GM12873 (cell line): ENCODE results near the gene RERG.

ENCODE experiments used
- TF ChIP-seq, protein P1 (sequence below): IDR thresholded peaks from 2 replicates; pipeline ENCODE4 v1.5.1; 2012; ENCODE audit warnings: low read depth, mild to moderate bottlenecking, moderate library complexity, low read length, control low read depth; ENCODE audit not compliant: insufficient read depth; ENCODE audit errors: missing control alignments

The RERG gene, protein sequence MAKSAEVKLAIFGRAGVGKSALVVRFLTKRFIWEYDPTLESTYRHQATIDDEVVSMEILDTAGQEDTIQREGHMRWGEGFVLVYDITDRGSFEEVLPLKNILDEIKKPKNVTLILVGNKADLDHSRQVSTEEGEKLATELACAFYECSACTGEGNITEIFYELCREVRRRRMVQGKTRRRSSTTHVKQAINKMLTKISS

GRCh38 chr12:15220915-15221885, at the start of gene RERG:
Gene RERG (minus strand): TSS chr12:15221417. CDS start chr12:15217489, 3,928 bp downstream.
- TF ChIP-seq, protein P1, sequence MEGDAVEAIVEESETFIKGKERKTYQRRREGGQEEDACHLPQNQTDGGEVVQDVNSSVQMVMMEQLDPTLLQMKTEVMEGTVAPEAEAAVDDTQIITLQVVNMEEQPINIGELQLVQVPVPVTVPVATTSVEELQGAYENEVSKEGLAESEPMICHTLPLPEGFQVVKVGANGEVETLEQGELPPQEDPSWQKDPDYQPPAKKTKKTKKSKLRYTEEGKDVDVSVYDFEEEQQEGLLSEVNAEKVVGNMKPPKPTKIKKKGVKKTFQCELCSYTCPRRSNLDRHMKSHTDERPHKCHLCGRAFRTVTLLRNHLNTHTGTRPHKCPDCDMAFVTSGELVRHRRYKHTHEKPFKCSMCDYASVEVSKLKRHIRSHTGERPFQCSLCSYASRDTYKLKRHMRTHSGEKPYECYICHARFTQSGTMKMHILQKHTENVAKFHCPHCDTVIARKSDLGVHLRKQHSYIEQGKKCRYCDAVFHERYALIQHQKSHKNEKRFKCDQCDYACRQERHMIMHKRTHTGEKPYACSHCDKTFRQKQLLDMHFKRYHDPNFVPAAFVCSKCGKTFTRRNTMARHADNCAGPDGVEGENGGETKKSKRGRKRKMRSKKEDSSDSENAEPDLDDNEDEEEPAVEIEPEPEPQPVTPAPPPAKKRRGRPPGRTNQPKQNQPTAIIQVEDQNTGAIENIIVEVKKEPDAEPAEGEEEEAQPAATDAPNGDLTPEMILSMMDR = peak; percentile 99

- TF ChIP-seq, protein P1 = no peak
Observed at GRCh38 chr12:15270591-15270990, 49.4 kb upstream of the RERG start.

GRCh38 chr12:15268927-15269552, 47.8 kb upstream of the RERG start:
- TF ChIP-seq, protein P1 = peak; percentile 85

DNA sequence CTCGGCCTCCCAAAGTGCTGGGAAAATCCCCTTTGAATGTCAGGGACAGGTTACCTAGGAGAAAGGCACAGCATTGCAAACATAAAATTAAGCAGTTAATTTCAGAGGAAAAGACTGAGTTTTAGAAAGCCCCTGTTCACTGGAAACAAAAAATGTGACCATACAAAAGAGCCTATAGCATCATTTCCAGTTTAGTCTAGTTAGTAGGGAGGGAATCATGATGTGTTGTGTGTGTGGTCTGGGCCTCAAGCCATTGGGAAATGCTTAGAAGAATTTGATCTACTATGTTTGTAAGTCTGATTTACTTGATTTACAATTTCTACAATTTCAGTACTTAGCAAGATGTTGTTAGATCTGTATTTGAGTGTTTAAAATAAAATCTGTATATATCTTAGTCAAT, 47.1 kb upstream of the RERG start:
- TF ChIP-seq, protein P1 = no peak

DNA sequence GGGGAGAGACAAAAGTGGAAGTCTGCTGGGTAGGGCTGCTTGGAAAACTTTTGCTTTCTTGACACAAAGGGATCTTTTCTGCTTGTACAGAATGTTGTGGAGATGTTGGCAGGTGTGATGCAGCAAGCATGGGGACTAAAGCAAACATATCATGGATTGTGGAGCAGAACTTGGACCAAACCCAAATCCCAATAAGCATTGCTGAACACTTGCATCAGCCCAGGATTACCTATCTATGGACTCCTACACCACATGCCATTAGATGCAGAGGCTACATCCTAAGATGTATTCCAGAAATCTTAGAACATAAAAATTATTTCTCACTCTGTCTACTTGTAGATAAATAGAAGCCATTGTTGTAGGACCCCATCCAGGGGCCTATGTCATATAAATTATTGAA, 44.7 kb upstream of the RERG start:
- TF ChIP-seq, protein P1 = no peak

DNA sequence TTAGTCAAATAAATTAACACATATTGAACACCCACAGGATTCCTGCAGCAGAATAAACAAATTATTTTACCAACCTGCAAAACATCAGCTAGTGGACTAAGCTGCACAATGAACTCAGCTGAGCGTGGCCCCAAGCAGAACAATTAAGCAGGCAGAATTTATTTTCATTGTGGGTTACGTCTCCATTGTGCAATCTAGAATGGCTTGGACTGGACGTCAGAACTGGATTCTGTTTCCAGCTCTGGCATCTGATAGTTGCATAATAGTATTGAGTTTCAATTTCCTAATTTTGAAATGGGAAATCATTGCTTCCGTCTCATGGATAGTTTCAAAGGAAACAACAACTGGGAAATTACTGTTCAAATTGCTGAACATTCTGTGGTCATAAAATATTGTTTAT, 35.5 kb upstream of the RERG start:
- TF ChIP-seq, protein P1 = no peak

GRCh38 chr12:15253990-15254389, 32.8 kb upstream of the RERG start:
- TF ChIP-seq, protein P1 = no peak
